ENCODE measurements around the gene LCN9. TPM values are rescaled to one million over a fixed set of nuclear protein-coding genes. Genes with fewer than 3 reads are reported as not detected.

Gene LCN9
- total RNA-seq, 1 donor from 2014 or later, result 2.4 TPM

- no peak for DNase-seq (ENCODE audit: low spot score)
- TF ChIP-seq EZH2phosphoT487 (IDR thresholded peaks at IDR 0.05) (no peak), CTCF (IDR thresholded peaks at IDR 0.05) (no peak), EZH2 (IDR thresholded peaks at IDR 0.05) (no peak)
- Histone ChIP-seq H3K36me3 (no peaks in the 10 kb centered on the region), H3K9ac (no peak overlapping the region), H3K79me2 (ENCODE audit: low read depth) (no peaks in the 10 kb centered on the region), H3K27me3 (no peaks in the 10 kb centered on the region), H3K9me3 (ENCODE audit: low read depth) (no peaks in the 10 kb centered on the region), H3K27ac (no peak overlapping the region), H3K4me1 (no peaks in the 10 kb centered on the region), H2AFZ (replicated peaks) (no peak overlapping the region), H3K4me3 (no peak overlapping the region), H4K20me1 (ENCODE audit: low read depth) (no peaks in the 10 kb centered on the region), H3F3A (ENCODE audit: low read depth) (no peaks in the 10 kb centered on the region), H3K4me2 (no peak overlapping the region)
- Mint-ChIP-seq H3K27me3 (ENCODE audit: insufficient read depth, low read depth) (peaks cover 7% of the 10 kb centered on the region), H3K4me1 (peaks cover 17% of the 10 kb centered on the region), H3K27ac (peak overlapping the region; percentile 58), H3K4me3 (peak overlapping the region; percentile 37), H3K9me3 (no peaks in the 10 kb centered on the region), H3K36me3 (no peaks in the 10 kb centered on the region)
Measured at GRCh38 chr9:135693265-135693664, 30.2 kb downstream of the LCN9 start.

- H3K4me2 ChIP-seq, result no peak overlapping the region
- Mint-ChIP-seq H3K27ac (peak overlapping the region; percentile 21), H3K4me3 (peak overlapping the region; percentile 60), H3K36me3 (no peaks in the 10 kb centered on the region), H3K9me3 (no peaks in the 10 kb centered on the region), H3K27me3 (ENCODE audit: insufficient read depth, low read depth) (peaks cover 7% of the 10 kb centered on the region), H3K4me1 (peaks cover 17% of the 10 kb centered on the region)
- DNase-seq (ENCODE audit: low spot score), result no peak
- H3K36me3 ChIP-seq, result no peaks in the 10 kb centered on the region
- H3K4me3 ChIP-seq, result no peak overlapping the region
- H2AFZ ChIP-seq (replicated peaks), result no peak overlapping the region
- H3K9ac ChIP-seq, result no peak overlapping the region
- no peaks in the 10 kb centered on the region for H3K9me3 ChIP-seq (ENCODE audit: low read depth)
- TF ChIP-seq EZH2phosphoT487 (IDR thresholded peaks at IDR 0.05) (no peak), CTCF (IDR thresholded peaks at IDR 0.05) (no peak), EZH2 (IDR thresholded peaks at IDR 0.05) (no peak)
- H4K20me1 ChIP-seq (ENCODE audit: low read depth), result no peaks in the 10 kb centered on the region
- no peaks in the 10 kb centered on the region for H3K79me2 ChIP-seq (ENCODE audit: low read depth)
- H3K4me1 ChIP-seq, result no peaks in the 10 kb centered on the region
- H3K27ac ChIP-seq, result no peak overlapping the region
- H3K27me3 ChIP-seq, result no peaks in the 10 kb centered on the region
- H3F3A ChIP-seq (ENCODE audit: low read depth), result no peaks in the 10 kb centered on the region
Measured at GRCh38 chr9:135693771-135694170, 30.7 kb downstream of the LCN9 start.

DNA sequence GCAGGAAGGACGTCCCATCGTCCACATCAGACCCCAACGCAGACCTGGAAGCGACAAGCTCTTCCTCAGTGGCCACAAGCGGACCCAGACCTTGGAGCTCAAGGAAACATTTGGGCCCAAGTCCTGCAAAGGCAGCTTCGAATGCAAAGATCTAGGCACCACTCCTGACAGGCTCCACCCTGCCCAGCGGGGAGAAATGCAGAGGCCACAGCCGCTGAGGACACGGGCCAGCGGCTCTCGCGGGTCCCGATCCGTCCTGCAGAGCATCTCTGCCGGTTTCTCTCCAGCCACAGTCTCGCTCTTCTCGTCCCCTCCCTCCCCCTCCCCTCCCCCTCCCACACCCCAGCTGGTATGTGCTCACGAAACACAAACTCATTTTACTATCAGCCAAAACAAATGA, 31.3 kb downstream of the LCN9 start:
- Mint-ChIP-seq H3K4me3 (no peak overlapping the region), H3K9me3 (no peaks in the 10 kb centered on the region), H3K27ac (peak overlapping the region; percentile 21), H3K36me3 (no peaks in the 10 kb centered on the region), H3K27me3 (ENCODE audit: insufficient read depth, low read depth) (peaks cover 7% of the 10 kb centered on the region), H3K4me1 (peaks cover 17% of the 10 kb centered on the region)
- TF ChIP-seq EZH2phosphoT487 (IDR thresholded peaks at IDR 0.05) (no peak), EZH2 (IDR thresholded peaks at IDR 0.05) (no peak), CTCF (IDR thresholded peaks at IDR 0.05) (no peak)
- H3K4me1 ChIP-seq, result no peaks in the 10 kb centered on the region
- H3K9me3 ChIP-seq (ENCODE audit: low read depth), result no peaks in the 10 kb centered on the region
- H4K20me1 ChIP-seq (ENCODE audit: low read depth), result no peaks in the 10 kb centered on the region
- H3K36me3 ChIP-seq, result no peaks in the 10 kb centered on the region
- H3K4me3 ChIP-seq, result no peak overlapping the region
- H3K4me2 ChIP-seq, result no peak overlapping the region
- DNase-seq (ENCODE audit: low spot score), result no peak
- H3K27me3 ChIP-seq, result no peaks in the 10 kb centered on the region
- H3K79me2 ChIP-seq (ENCODE audit: low read depth), result no peaks in the 10 kb centered on the region
- H3K9ac ChIP-seq, result no peak overlapping the region
- no peak overlapping the region for H2AFZ ChIP-seq (replicated peaks)
- no peak overlapping the region for H3K27ac ChIP-seq
- no peaks in the 10 kb centered on the region for H3F3A ChIP-seq (ENCODE audit: low read depth)

Data from neural progenitor cell (in vitro differentiated cells).